HEK293 (cell line): ENCODE data around the gene OR10AD1.

ENCODE experiments used
- PRDM1 ChIP-seq: fragments of 450-650 bp; formaldehyde crosslinking; IDR thresholded peaks from 2 replicates; pipeline ENCODE4; 2016; ENCODE audit warnings: missing biosample characterization, missing genetic modification characterization
- REST ChIP-seq: fragments of 450-650 bp; formaldehyde crosslinking; IDR thresholded peaks from 2 replicates; pipeline ENCODE4 v1.5.1; 2016; ENCODE audit warnings: missing biosample characterization, missing genetic modification characterization
- ZBTB17 ChIP-seq: fragments of 450-650 bp; formaldehyde crosslinking; IDR thresholded peaks from 2 replicates; pipeline ENCODE4 v1.5.1; 2016; ENCODE audit warnings: missing biosample characterization, missing genetic modification characterization
- ZNF416 ChIP-seq: fragments of 450-650 bp; formaldehyde crosslinking; IDR thresholded peaks from 2 replicates; pipeline ENCODE4 v1.5.1; 2016; ENCODE audit warnings: missing biosample characterization, missing genetic modification characterization
- ZXDB ChIP-seq: fragments of 450-650 bp; formaldehyde crosslinking; IDR thresholded peaks from 2 replicates; pipeline ENCODE4 v1.5.1; 2016; ENCODE audit warnings: missing biosample characterization, missing genetic modification characterization
- TF ChIP-seq, protein P1 (sequence below): fragments of 450-650 bp; formaldehyde crosslinking; IDR thresholded peaks from 2 replicates; pipeline ENCODE4 v1.5.1; 2016; ENCODE audit warnings: missing biosample characterization, missing genetic modification characterization

GRCh38 chr12:48237162-48237561 is 34.1 kb upstream of the OR10AD1 start:
- TF ChIP-seq, protein P1, sequence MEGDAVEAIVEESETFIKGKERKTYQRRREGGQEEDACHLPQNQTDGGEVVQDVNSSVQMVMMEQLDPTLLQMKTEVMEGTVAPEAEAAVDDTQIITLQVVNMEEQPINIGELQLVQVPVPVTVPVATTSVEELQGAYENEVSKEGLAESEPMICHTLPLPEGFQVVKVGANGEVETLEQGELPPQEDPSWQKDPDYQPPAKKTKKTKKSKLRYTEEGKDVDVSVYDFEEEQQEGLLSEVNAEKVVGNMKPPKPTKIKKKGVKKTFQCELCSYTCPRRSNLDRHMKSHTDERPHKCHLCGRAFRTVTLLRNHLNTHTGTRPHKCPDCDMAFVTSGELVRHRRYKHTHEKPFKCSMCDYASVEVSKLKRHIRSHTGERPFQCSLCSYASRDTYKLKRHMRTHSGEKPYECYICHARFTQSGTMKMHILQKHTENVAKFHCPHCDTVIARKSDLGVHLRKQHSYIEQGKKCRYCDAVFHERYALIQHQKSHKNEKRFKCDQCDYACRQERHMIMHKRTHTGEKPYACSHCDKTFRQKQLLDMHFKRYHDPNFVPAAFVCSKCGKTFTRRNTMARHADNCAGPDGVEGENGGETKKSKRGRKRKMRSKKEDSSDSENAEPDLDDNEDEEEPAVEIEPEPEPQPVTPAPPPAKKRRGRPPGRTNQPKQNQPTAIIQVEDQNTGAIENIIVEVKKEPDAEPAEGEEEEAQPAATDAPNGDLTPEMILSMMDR: no peak
- TF ChIP-seq PRDM1 (tag by site-specific recombination) (no peak), ZXDB (tag by site-specific recombination) (no peak), REST (tag by site-specific recombination) (no peak), ZBTB17 (tag by site-specific recombination) (no peak), ZNF416 (tag by site-specific recombination) (no peak)
